Loucy (cell line): ENCODE measurements around the gene KMT2E.

ENCODE experiments used
- H2AFZ ChIP-seq: fragments of 200-600 bp; sonication (generic); 2 replicates; pipeline ENCODE4 v1.6.0; 2016; ENCODE audit warnings: antibody characterized with exemption, mild to moderate bottlenecking, low read length, moderate library complexity
- H3F3A ChIP-seq: fragments of 200-600 bp; 2 replicates; pipeline ENCODE4 v1.6.0; 2016; ENCODE audit warnings: antibody characterized with exemption, low read depth, mild to moderate bottlenecking
- H3K27me3 ChIP-seq: fragments of 200-600 bp; sonication (generic); 2 replicates; pipeline ENCODE4 v1.6.1; 2014; ENCODE audit warnings: low read length, mild to moderate bottlenecking; ENCODE audit not compliant: insufficient read depth, poor library complexity, severe bottlenecking
- H3K36me3 ChIP-seq: fragments of 200-600 bp; sonication (generic); 2 replicates; pipeline ENCODE4 v1.6.1; 2016; ENCODE audit warnings: low read length; ENCODE audit not compliant: insufficient read depth
- H3K4me1 ChIP-seq: fragments of 200-600 bp; sonication (generic); 2 replicates; pipeline ENCODE4 v1.5.1; 2014; ENCODE audit warnings: low read length, mild to moderate bottlenecking; ENCODE audit not compliant: insufficient read depth, poor library complexity, severe bottlenecking
- H3K4me2 ChIP-seq: fragments of 200-600 bp; sonication (generic); 2 replicates; pipeline ENCODE4 v1.6.0; 2014; ENCODE audit warnings: antibody characterized with exemption, low read length, low read depth, mild to moderate bottlenecking; ENCODE audit not compliant: poor library complexity, severe bottlenecking
- H3K4me3 ChIP-seq: fragments of 200-600 bp; sonication (generic); 2 replicates; pipeline ENCODE4 v1.5.1; 2014; ENCODE audit warnings: low read length, mild to moderate bottlenecking, mixed read lengths; ENCODE audit not compliant: poor library complexity, severe bottlenecking
- H3K79me2 ChIP-seq: fragments of 200-600 bp; sonication (generic); 2 replicates; pipeline ENCODE4 v1.6.1; 2014; ENCODE audit warnings: low read length; ENCODE audit not compliant: insufficient read depth
- H3K9ac ChIP-seq: fragments of 200-600 bp; sonication (generic); 2 replicates; pipeline ENCODE4 v1.6.0; 2014; ENCODE audit warnings: mild to moderate bottlenecking, low read depth, low read length, moderate library complexity; ENCODE audit not compliant: poor library complexity, severe bottlenecking
- H3K9me2 ChIP-seq: fragments of 200-600 bp; sonication (generic); replicated peaks from 2 replicates; pipeline ENCODE4 v1.6.1; 2016; ENCODE audit warnings: low read depth, low read length, mixed read lengths
- H3K9me3 ChIP-seq: fragments of 200-600 bp; sonication (generic); 2 replicates; pipeline ENCODE4 v1.6.1; 2014; ENCODE audit warnings: mild to moderate bottlenecking, antibody characterized with exemption, low read length, low read depth; ENCODE audit not compliant: insufficient read depth
- H4K20me1 ChIP-seq: fragments of 200-600 bp; sonication (generic); 2 replicates; pipeline ENCODE4 v1.6.0; 2014; ENCODE audit warnings: antibody characterized with exemption, low read length, mild to moderate bottlenecking; ENCODE audit not compliant: insufficient read depth, poor library complexity, severe bottlenecking
- CTCF ChIP-seq: fragments of 200-600 bp; sonication (generic); conservative IDR thresholded peaks from 2 replicates; pipeline ENCODE4 v1.5.1; 2014; ENCODE audit warnings: mild to moderate bottlenecking, antibody characterized with exemption, low read length
- EZH2phosphoT487 ChIP-seq: fragments of 200-600 bp; IDR thresholded peaks from 2 replicates; pipeline ENCODE4 v1.6.1; 2018; ENCODE audit warnings: antibody characterized with exemption, mild to moderate bottlenecking, moderate library complexity, borderline replicate concordance

The KMT2E gene

GRCh38 chr7:104990983-104991382 lies 23.0 kb upstream of the KMT2E start:
- TF ChIP-seq EZH2phosphoT487 (no peak), CTCF (no peak)
- H3K9me2 ChIP-seq, result no peaks in the 10 kb centered on the region
- no peak overlapping the region for H3K9ac ChIP-seq
- no peak overlapping the region for H3K4me3 ChIP-seq
- peaks cover 42% of the 10 kb centered on the region for H3K79me2 ChIP-seq
- H3K4me2 ChIP-seq, result no peak overlapping the region
- no peaks in the 10 kb centered on the region for H3F3A ChIP-seq
- no peaks in the 10 kb centered on the region for H3K9me3 ChIP-seq
- H4K20me1 ChIP-seq, result peaks cover 45% of the 10 kb centered on the region
- peaks cover under 1% of the 10 kb centered on the region for H3K4me1 ChIP-seq
- no peaks in the 10 kb centered on the region for H3K27me3 ChIP-seq
- no peak overlapping the region for H2AFZ ChIP-seq
- H3K36me3 ChIP-seq, result peaks cover 28% of the 10 kb centered on the region

DNA sequence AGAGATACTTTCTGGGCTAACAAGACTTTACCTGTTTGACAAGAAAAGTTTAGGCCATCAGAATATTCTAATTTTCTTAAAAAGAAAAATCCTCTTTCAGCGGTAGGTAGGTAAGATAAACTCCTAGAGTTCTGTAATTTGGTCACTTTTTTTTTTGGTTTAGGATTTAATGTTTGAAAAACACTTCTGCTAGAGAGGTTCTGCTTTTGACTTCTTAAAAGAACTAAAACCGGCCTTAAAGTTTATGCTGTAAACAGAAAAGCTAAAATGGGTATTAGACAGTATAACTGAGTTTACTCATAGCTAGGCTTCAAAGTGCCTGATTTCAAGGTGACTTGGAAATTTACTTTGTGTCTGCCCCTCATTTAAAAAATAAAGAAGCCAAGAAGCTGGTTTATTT lies 21.7 kb upstream of the KMT2E start:
- no peaks in the 10 kb centered on the region for H3F3A ChIP-seq
- H3K79me2 ChIP-seq, result peaks cover 56% of the 10 kb centered on the region
- H3K36me3 ChIP-seq, result peaks cover 32% of the 10 kb centered on the region
- H3K9ac ChIP-seq, result no peak overlapping the region
- H4K20me1 ChIP-seq, result peaks cover 56% of the 10 kb centered on the region
- H3K4me1 ChIP-seq, result peaks cover 8% of the 10 kb centered on the region
- no peak overlapping the region for H3K4me2 ChIP-seq
- H3K4me3 ChIP-seq, result no peak overlapping the region
- no peak overlapping the region for H2AFZ ChIP-seq
- no peaks in the 10 kb centered on the region for H3K9me2 ChIP-seq
- no peaks in the 10 kb centered on the region for H3K9me3 ChIP-seq
- TF ChIP-seq EZH2phosphoT487 (no peak), CTCF (no peak)
- no peaks in the 10 kb centered on the region for H3K27me3 ChIP-seq

DNA sequence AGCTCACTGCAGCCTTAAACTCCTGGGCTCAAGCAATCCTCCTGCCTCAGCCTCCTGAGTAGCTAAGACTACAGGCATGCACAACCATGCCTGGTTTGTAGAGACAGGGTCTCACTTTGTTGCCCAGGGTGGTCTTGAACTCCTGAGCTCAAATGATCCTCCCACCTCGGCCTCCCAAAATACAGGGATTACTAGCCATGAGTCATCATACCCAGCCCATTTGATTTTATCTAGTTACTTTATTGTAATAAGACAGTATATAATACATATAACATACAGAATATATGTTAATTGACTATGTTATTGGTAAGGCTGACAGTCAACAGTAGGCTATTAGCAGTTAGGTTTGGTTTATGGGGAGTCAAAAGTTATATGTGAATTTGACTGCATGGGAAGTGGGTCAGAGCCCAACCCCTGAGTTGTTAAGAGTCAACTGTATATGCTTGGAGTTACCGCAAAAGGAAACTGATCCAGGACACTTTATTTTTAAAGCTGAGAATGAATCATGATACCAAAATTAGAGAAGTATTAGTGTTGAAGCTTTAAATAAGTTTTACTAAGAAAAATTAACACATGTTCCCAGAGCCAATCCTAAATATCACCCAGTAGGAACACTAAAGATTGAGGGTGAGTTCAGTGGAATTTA lies 20.7 kb upstream of the KMT2E start:
- Histone ChIP-seq H3K9me2 (no peaks in the 10 kb centered on the region), H3K9me3 (no peaks in the 10 kb centered on the region), H3K27me3 (no peaks in the 10 kb centered on the region), H3K36me3 (peaks cover 32% of the 10 kb centered on the region), H3K4me1 (peaks cover 11% of the 10 kb centered on the region), H3F3A (no peaks in the 10 kb centered on the region), H4K20me1 (peaks cover 66% of the 10 kb centered on the region), H3K4me2 (no peak overlapping the region), H3K79me2 (peaks cover 66% of the 10 kb centered on the region), H3K9ac (no peak overlapping the region), H3K4me3 (no peak overlapping the region), H2AFZ (no peak overlapping the region)
- no peak for TF ChIP-seq EZH2phosphoT487
- no peak for TF ChIP-seq CTCF
